Osteoblast (primary cell): Measurements from ENCODE around the gene UPB1. TPM values are rescaled to one million over a fixed set of nuclear protein-coding genes. Genes with fewer than 3 reads are reported as not detected.

Source experiments
- DNase-seq: peaks from one replicate; pipeline ENCODE4 v3.0.0; 2011; ENCODE audit warnings: low spot score, mixed read lengths; ENCODE audit not compliant: insufficient read length; ENCODE audit errors: missing footprints
- H2AFZ ChIP-seq: 2 replicates; pipeline ENCODE4 v1.6.0; 2011; ENCODE audit warnings: mild to moderate bottlenecking, low read length
- H3K27ac ChIP-seq: 2 replicates; pipeline ENCODE4 v1.5.1; 2011; ENCODE audit warnings: mild to moderate bottlenecking, low read depth, low read length, moderate library complexity
- H3K27me3 ChIP-seq: 2 replicates; pipeline ENCODE4 v1.6.0; 2012; ENCODE audit warnings: mild to moderate bottlenecking, control low read depth, inconsistent platforms, low read length, moderate library complexity; ENCODE audit not compliant: insufficient read depth
- H3K36me3 ChIP-seq: 2 replicates; pipeline ENCODE4 v1.5.1; 2011; ENCODE audit warnings: mild to moderate bottlenecking, low read length, control low read depth, moderate library complexity; ENCODE audit not compliant: insufficient read depth
- H3K4me1 ChIP-seq: 2 replicates; pipeline ENCODE4 v1.5.1; 2011; ENCODE audit warnings: mild to moderate bottlenecking, low read length, control low read depth, moderate library complexity; ENCODE audit not compliant: insufficient read depth
- H3K4me2 ChIP-seq: 2 replicates; pipeline ENCODE4 v1.6.0; 2011; ENCODE audit warnings: mild to moderate bottlenecking, low read length; ENCODE audit not compliant: insufficient read depth
- H3K4me3 ChIP-seq: fragments of 200-600 bp; sonication (generic); 3 replicates; pipeline ENCODE4 v1.5.1; 2012; ENCODE audit warnings: mild to moderate bottlenecking, low read length, inconsistent platforms; ENCODE audit not compliant: insufficient read depth
- H3K79me2 ChIP-seq: 2 replicates; pipeline ENCODE4 v1.6.0; 2012; ENCODE audit warnings: mild to moderate bottlenecking, low read length, control low read depth, inconsistent platforms; ENCODE audit not compliant: insufficient read depth
- H3K9me3 ChIP-seq: 2 replicates; pipeline ENCODE4 v1.5.1; 2011; ENCODE audit warnings: low read depth, low read length, control low read depth
- H4K20me1 ChIP-seq: 2 replicates; pipeline ENCODE4 v1.6.0; 2012; ENCODE audit warnings: mild to moderate bottlenecking, low read length, control low read depth; ENCODE audit not compliant: insufficient read depth
- total RNA-seq: library from RNA; depleted of rRNA; stranded (reverse); fragments of >200 nt; gene quantifications from 2 replicates; pipeline ENCODE4 v1.2.3, GENCODE V29; 2012
- TF ChIP-seq, protein P1 (sequence below): IDR thresholded peaks from 2 replicates; pipeline ENCODE4 v1.5.1; 2011; ENCODE audit warnings: mild to moderate bottlenecking, low read depth, low read length, moderate library complexity; ENCODE audit errors: extremely low read depth

The UPB1 gene
- total RNA-seq, 1 donor = under 0.01 TPM

DNA sequence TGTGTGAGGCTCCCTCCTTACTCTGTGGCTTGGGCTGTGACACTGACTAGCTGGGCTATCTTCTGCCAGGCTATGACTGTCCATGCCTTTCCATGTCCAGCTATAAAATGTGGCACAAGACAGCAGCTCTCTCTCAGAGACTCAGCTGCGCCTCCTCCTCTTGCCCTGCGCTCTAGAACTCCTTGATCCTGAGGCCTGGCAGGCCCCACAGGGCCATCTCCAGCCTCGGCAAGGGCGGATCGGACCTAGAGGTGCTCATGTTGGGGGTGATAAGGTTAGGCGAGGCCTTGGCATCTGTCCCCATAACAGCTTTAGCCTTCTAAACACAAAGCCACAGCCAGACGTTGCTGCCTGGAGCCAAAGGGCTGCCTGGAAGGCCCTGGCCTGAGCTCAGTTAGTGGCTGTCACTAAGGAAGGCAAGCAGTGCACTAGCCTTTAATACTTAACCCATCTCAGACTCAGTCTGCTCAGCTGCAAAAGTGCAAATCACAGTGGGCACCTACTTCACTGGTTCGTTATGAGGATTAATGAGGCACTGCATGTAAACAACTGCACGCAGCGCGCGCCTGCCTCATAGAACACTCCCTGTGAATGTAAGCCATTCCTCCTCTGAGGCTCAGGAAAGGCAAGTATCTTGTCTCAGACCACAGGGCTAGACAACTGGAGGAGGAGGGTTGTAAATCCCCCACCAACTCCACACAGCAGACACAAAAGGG, 58.6 kb downstream of the UPB1 start:
- peak overlapping the region; percentile 73 for H3K27ac ChIP-seq
- no peaks in the 10 kb centered on the region for H3K27me3 ChIP-seq
- H3K79me2 ChIP-seq = peaks cover 91% of the 10 kb centered on the region
- H3K4me1 ChIP-seq = peaks cover 28% of the 10 kb centered on the region
- H3K36me3 ChIP-seq = peaks cover 30% of the 10 kb centered on the region
- TF ChIP-seq, protein P1, sequence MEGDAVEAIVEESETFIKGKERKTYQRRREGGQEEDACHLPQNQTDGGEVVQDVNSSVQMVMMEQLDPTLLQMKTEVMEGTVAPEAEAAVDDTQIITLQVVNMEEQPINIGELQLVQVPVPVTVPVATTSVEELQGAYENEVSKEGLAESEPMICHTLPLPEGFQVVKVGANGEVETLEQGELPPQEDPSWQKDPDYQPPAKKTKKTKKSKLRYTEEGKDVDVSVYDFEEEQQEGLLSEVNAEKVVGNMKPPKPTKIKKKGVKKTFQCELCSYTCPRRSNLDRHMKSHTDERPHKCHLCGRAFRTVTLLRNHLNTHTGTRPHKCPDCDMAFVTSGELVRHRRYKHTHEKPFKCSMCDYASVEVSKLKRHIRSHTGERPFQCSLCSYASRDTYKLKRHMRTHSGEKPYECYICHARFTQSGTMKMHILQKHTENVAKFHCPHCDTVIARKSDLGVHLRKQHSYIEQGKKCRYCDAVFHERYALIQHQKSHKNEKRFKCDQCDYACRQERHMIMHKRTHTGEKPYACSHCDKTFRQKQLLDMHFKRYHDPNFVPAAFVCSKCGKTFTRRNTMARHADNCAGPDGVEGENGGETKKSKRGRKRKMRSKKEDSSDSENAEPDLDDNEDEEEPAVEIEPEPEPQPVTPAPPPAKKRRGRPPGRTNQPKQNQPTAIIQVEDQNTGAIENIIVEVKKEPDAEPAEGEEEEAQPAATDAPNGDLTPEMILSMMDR = no peak
- peak overlapping the region; percentile 84 for H3K4me2 ChIP-seq
- peaks cover 53% of the 10 kb centered on the region for H4K20me1 ChIP-seq
- peak; percentile 69 for DNase-seq
- peak overlapping the region; percentile 80 for H2AFZ ChIP-seq
- peak overlapping the region; percentile 97 for H3K4me3 ChIP-seq
- H3K9me3 ChIP-seq = no peaks in the 10 kb centered on the region

DNA sequence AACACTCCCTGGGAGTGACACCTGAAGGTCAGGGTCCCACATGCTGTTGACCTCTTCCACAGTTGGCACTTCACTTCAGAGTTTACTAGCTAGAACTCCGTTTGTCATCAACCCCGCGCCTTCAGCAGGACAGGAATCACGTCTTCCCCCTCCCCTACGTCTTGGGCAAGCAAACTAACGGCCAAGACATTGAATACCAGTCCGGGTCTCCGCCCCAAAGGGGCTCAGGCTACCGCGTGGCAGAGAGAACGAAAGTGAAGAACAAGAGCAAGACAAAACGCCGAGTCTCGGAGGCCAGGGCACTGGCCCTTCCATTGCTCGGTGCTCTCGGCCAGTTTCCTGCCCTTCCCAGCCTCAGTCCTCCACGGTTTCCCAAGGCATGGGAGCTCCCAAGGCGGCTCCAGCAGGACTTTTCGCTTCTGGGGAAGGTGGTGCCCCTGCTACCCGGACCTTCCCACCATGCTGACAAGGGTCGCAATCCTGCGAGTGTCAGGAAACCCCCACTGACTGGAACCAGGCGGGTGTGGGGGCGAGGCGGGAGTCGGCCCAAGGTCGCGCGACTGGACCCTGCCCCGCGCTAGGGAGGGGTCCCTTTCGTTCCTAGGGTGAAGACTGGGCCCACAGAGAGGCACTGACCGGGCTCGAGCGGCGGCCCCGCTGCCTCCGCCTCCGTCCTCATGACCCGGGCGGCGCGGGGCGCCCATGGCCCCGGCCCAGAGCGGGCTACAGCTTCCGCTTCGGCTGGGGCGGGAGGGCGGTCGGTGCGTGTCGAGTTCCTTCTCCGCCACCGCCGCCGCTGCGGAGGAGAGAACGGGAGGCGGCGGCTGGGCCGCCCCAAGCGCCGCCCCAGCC, 59.4 kb downstream of the UPB1 start, which contains the start of gene GUCD1:
GUCD1 (minus strand) TSS at position 826 of the 852 bp plus-strand sequence; CDS start at position 679, 147 bp downstream.
- peak within 1 kb of the TSS; percentile 97 for H3K4me3 ChIP-seq
- TF ChIP-seq, protein P1 = no peak
- peaks cover 34% of the 10 kb centered on the region for H3K36me3 ChIP-seq
- peak within 1 kb of the TSS; percentile 86 for H3K4me2 ChIP-seq
- peak within 1 kb of the TSS; percentile 94 for H2AFZ ChIP-seq
- no peaks in the 10 kb centered on the region for H3K27me3 ChIP-seq
- peaks cover 91% of the 10 kb centered on the region for H3K79me2 ChIP-seq
- peaks cover 28% of the 10 kb centered on the region for H3K4me1 ChIP-seq
- peaks cover 50% of the 10 kb centered on the region for H4K20me1 ChIP-seq
- peak within 1 kb of the TSS; percentile 89 for H3K27ac ChIP-seq
- H3K9me3 ChIP-seq = no peaks in the 10 kb centered on the region
- DNase-seq = peak; percentile 79

DNA sequence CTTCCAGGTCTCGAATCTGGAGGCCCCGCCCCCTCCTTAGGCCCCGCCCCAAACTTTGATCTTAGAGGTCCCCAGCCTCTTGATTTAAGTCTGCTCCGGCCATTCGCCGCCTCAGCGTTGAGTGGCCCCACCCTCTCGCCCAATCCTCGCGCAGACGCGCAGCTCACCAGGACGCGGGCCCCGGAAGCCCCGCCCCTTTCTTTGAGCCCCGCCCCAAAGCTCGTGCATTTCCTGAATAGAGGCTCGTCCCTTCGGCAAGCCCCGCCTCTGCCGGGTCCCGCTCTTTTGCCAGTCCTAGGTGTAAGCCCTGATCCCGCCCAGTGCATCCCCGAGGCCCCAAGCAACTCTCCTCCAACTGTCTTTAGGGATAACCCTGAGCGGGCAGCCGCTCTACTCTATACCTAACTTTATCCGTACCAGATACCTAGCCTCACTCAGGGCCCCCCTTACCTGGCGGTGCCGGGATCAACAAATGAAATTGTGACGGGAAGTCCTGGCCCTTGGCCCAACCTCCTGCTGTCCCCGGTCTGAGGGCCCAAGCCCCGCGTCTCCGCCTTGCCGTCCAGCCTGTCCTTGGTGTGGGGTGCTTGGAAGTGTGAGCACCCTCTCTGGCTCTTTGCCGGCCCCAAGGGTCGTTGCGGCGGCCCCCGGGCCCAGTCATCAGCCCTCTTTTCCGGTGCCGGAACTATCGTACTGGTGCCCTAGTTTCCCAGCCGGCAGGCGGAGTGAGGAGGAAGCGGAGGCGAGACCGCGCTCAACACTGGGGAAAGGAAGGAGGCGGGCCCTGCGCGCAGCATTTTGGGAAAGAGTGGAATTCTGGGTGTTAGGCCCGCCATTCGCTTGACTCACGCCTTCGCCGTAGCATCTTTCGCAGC, 60.3 kb downstream of the UPB1 start, which contains the start of gene SNRPD3:
SNRPD3 (plus strand) TSS at position 835 of the 875 bp plus-strand sequence. CDS start 1,676 bp downstream, outside the sequence.
- Histone ChIP-seq H3K27ac (peak within 1 kb of the TSS; percentile 89), H3K4me2 (peak within 1 kb of the TSS; percentile 86), H3K4me3 (peak within 1 kb of the TSS; percentile 97), H3K79me2 (peaks cover 87% of the 10 kb centered on the region), H3K27me3 (no peaks in the 10 kb centered on the region), H3K9me3 (no peaks in the 10 kb centered on the region), H3K4me1 (peaks cover 25% of the 10 kb centered on the region), H2AFZ (peak within 1 kb of the TSS; percentile 94), H3K36me3 (peaks cover 34% of the 10 kb centered on the region), H4K20me1 (peaks cover 44% of the 10 kb centered on the region)
- TF ChIP-seq, protein P1 = no peak
- peak; percentile 99 for DNase-seq
